ENCODE results near the gene PCTP.

PCTP gene

DNA sequence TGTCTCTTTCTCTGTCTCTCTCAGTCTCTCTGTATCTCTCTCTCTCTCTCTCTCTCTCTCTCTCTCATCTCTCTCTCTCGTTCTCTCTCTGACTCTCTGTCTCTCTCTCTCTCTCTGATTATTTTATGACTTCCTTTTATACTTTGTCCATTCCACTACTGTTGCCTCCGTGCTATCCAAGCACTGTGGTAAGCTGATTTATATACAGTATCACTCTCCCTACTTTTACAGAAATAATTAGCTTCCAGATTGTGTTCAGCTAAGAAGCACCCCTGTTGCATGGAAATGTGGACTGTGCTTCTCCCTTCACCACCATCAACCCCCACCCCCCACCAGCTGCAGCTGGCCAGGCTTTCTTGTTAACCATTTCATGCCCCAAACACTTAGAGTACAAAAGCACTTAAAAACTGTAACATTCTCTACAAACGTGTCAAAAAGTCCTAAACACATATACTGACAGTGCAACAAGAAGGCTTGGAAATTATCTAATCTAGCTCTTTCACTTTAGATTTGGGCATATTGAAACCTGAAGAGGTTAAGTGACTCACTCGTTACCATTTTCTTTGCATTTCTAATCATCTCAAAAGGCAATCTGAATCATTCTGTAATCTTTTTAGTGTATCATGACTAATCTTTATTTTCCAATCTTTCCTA is 16.6 kb upstream of the PCTP start:
- peaks cover 15 to 26% of the 10 kb centered on the region in 2 donors for H3K4me1 Mint-ChIP-seq
- H3K36me3 Mint-ChIP-seq = no peaks in the 10 kb centered on the region
- ATAC-seq (replicated peaks) = peak; percentile 38 to 48
- DNase-seq = no peak
- peaks cover 5 to 14% of the 10 kb centered on the region in 2 donors for H3K27me3 Mint-ChIP-seq
- no peak overlapping the region for H3K4me3 Mint-ChIP-seq
- peak overlapping the region; percentile 6 for H3K27ac Mint-ChIP-seq
- H3K9me3 Mint-ChIP-seq = no peaks in the 10 kb centered on the region

DNA sequence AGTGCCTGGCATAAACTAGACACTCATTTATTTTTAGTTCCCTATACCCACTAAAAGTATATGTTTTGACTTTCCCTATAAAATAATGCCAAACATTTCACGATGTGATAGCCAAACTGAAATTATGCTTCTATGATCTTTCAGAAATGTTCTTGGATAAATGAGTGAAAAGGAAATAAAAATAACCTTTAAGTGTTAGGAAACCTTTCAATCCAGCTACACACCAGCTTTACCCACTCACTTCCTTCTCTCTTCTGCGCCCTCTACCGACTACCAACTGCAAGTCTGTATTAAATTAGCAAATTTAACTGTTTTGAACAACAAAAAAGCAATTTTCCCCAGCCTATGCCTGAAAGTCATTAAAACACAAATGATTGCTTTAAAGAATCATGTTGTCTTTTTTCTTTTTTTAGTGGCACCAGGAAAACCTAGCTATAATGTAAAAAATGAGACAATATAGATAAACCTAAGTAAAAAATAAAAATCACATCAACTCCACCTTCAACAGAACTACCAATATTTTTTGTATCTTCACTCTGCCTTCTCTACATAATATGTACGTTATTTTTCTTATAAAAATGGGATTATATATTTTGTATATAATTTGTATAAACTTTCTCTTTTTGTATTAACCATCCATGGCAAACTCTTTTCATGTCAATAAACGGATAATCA is 15.0 kb upstream of the PCTP start:
- H3K27ac Mint-ChIP-seq = no peak overlapping the region
- H3K36me3 Mint-ChIP-seq = no peaks in the 10 kb centered on the region
- DNase-seq (peak; percentile 4), ATAC-seq (replicated peaks) (peak in 1 of 2 donors; percentile 59)
- peaks cover 5 to 18% of the 10 kb centered on the region in 2 donors for H3K27me3 Mint-ChIP-seq
- no peak overlapping the region for H3K4me3 Mint-ChIP-seq
- H3K4me1 Mint-ChIP-seq = peaks cover 15 to 26% of the 10 kb centered on the region in 2 donors
- no peaks in the 10 kb centered on the region for H3K9me3 Mint-ChIP-seq

DNA sequence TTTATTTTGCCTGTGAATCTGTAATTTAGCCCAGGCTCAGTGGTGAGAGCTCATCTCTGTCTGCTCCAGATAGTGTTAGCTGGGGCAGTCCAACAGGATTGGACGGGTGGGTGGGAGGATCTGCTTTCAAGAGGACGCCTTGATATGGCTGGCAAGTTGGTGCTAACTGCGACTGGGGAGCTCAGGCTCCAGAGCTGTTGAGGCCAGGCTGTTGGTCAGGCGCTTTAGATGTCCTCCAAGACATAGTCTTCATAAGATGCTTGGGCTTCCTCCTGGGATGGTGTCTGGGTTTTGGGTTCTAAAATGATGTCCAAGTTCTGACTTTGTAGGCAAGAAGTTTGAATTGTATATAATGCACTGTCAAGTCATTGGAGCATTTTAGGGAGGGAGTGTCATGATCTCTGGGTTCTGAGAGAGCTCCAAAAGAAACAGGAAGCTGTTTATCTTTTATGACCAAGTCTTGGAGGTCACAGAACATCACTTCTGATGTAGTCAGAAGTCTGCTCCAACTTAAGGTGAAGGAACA is 12.8 kb upstream of the PCTP start:
- Mint-ChIP-seq H3K27me3 (peaks cover 0 to 12% of the 10 kb centered on the region in 2 donors), H3K9me3 (no peaks in the 10 kb centered on the region), H3K4me1 (peaks cover 17 to 32% of the 10 kb centered on the region in 2 donors), H3K27ac (no peak overlapping the region), H3K36me3 (no peaks in the 10 kb centered on the region), H3K4me3 (no peak overlapping the region)
- ATAC-seq (replicated peaks) (peak in 1 of 2 donors; percentile 56), DNase-seq (no peak)

DNA sequence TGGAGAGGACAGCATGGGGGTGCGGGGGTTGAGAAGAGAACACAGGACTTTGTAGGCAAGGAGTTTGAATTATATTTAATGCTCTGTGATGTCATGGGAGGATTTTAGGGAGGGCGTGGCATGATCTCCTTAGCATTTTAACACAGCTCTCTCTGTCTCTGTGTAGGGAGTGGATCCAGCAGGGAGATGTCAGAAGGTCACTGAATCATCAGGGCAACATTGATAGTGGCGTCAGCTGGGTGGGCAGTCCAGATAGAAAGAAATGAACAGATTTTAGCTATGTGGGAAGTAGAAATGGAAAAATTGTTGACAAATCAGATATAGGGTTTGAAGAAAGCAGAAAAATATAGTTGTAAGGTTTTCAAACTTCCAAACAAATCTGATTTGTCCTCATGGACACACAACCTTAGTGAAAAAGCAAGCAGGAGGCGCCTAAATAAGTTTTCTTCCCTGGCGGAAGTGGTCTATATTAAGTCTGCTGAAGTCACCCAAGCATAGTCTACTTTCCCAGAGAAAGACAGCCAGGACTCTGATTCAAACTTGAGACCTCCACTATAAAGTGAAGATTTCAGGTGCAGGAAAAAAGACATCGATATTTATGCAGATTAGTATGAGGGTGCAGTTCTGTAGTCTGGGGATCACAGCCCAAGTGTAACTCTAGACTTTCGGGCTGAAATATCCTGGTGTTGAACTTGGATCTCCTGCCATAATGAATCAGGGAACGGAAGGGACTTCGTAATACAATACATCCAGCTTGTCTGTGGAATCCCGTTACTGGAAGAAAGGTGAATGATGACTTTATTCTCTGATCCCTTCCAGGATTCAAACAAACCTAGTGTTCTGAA is 10.1 kb upstream of the PCTP start:
- no peak overlapping the region for H3K4me3 Mint-ChIP-seq
- H3K27ac Mint-ChIP-seq = no peak overlapping the region
- ATAC-seq (replicated peaks) (no peak), DNase-seq (no peak)
- peaks cover 8 to 17% of the 10 kb centered on the region in 2 donors for H3K4me1 Mint-ChIP-seq
- peaks cover 6 to 8% of the 10 kb centered on the region in 2 donors for H3K27me3 Mint-ChIP-seq
- H3K9me3 Mint-ChIP-seq = no peaks in the 10 kb centered on the region
- H3K36me3 Mint-ChIP-seq = no peaks in the 10 kb centered on the region

DNA sequence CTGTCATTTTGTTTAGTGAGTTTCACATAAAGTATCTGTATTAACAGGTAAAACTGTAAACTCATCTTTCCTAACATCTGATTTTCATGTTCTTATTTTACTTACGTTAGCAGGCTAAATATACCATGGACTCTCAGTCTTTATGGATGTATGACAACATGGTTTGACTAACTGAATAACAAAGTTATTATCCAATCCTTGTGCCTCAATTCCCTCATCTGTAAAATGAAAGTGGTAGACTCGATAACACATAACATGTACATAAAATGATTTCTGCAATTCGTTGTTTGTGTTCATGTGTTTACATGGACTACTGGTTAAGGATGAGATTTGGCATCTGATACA is 9.5 kb upstream of the PCTP start:
- no peak overlapping the region for H3K27ac Mint-ChIP-seq
- DNase-seq = no peak
- ATAC-seq (replicated peaks) = no peak
- no peaks in the 10 kb centered on the region for H3K36me3 Mint-ChIP-seq
- H3K27me3 Mint-ChIP-seq = peaks cover 6 to 12% of the 10 kb centered on the region in 2 donors
- no peaks in the 10 kb centered on the region for H3K9me3 Mint-ChIP-seq
- H3K4me1 Mint-ChIP-seq = peaks cover 8 to 17% of the 10 kb centered on the region in 2 donors
- H3K4me3 Mint-ChIP-seq = no peak overlapping the region

DNA sequence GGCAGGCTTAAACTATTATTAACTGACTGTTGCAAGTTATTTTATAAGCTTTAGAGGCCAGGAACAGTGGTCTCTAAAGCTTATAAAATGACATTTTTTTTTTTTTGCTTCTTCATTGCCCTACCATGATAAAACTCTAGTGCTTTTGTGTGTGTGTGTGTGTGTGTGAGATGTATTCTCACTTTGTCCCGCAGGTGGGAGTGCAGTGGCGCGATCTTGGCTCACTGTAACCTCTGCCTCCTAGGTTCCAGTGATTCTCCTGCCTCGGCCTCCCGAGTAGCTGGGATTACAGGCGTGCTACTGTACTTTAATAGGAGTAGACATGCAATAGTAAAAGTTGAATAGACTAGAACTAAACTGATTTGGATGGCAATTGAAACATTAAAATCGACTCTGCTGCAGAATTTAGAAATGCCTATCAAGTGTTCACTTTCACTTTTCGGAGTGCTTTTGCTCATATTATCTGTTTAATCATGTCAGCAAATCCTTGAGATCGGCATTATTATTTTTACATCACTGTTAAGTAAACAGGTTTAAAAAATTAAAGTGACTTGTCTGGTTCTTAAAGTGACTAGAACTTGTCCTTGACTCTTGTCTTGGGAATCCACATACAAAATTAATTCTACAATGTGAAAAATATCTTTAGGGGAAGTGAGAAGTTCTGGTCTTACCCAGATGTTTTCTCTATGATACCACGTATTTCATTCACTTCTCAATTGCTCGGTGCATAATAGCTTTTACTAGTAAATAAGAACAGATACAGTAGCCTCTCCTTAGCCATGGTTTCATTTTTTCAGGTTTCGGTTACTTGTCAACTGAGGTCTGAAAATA is 8.4 kb upstream of the PCTP start:
- no peak overlapping the region for H3K4me3 Mint-ChIP-seq

DNA sequence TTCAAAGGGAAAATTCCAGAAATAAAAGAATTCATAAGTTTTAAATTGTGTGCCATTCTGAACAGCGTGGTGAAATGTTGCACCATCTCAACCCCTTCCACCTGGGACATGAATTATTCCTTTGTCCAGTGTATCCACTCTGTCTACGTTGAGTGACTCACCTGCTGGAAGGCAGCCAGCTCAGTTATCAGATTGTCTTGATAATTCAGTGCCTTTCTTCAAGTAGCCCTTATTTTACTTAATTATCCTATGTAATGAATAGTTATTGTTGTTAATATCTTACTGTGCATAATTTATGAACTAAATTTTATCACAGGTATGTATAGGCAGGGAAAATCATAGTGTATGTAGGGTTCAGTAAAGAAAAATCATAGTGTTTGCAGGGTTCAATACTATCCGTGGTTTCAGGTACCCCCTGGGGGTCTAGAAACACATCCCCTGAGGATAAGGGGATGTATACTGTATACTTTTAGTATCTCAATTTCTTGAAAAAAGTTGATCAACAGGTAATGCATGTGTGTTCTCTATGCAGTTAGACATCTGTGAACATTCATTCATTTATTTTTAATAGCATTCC is 7.7 kb upstream of the PCTP start:
- H3K36me3 Mint-ChIP-seq = peaks cover 0 to 1% of the 10 kb centered on the region in 2 donors
- H3K4me3 Mint-ChIP-seq = no peak overlapping the region
- H3K27me3 Mint-ChIP-seq = peaks cover 11 to 21% of the 10 kb centered on the region in 2 donors
- ATAC-seq (replicated peaks) (peak; percentile 25 to 34), DNase-seq (no peak)
- H3K9me3 Mint-ChIP-seq = no peaks in the 10 kb centered on the region
- H3K27ac Mint-ChIP-seq = no peak overlapping the region
- H3K4me1 Mint-ChIP-seq = peaks cover 4 to 12% of the 10 kb centered on the region in 2 donors

More for the DNA sequence above, 8.4 kb upstream of the PCTP start:
- H3K27me3 Mint-ChIP-seq = peaks cover 6 to 17% of the 10 kb centered on the region in 2 donors
- no peaks in the 10 kb centered on the region for H3K9me3 Mint-ChIP-seq
- H3K27ac Mint-ChIP-seq = no peak overlapping the region
- DNase-seq (no peak), ATAC-seq (replicated peaks) (peak; percentile 90 to 94)
- H3K36me3 Mint-ChIP-seq = no peaks in the 10 kb centered on the region
- peaks cover 8 to 17% of the 10 kb centered on the region in 2 donors for H3K4me1 Mint-ChIP-seq

DNA sequence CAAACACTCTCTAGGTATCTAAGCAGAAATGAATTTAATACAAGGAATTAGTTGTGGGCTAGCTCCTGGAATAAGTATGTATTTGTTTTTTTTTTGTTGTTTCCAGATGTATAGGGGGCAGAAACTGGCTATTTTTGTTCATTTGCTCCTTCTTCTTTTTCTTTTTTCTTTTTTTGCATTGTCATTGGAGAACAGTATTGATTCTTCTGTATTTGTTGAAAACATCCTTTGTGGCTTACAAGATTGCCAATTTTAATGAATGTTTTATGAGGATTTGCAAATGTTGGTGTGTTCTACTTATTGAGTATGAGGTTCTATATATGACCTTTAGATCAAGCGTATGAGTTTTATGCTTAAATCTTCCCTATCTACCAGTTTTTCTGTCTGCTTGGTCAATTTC is 5.6 kb upstream of the PCTP start:
- Mint-ChIP-seq H3K27me3 (peaks cover 14 to 23% of the 10 kb centered on the region in 2 donors), H3K36me3 (peaks cover 0 to 1% of the 10 kb centered on the region in 2 donors), H3K9me3 (no peaks in the 10 kb centered on the region), H3K27ac (no peak overlapping the region), H3K4me3 (no peak overlapping the region), H3K4me1 (peaks cover 2 to 9% of the 10 kb centered on the region in 2 donors)
- no peak for DNase-seq
- ATAC-seq (replicated peaks) = no peak

DNA sequence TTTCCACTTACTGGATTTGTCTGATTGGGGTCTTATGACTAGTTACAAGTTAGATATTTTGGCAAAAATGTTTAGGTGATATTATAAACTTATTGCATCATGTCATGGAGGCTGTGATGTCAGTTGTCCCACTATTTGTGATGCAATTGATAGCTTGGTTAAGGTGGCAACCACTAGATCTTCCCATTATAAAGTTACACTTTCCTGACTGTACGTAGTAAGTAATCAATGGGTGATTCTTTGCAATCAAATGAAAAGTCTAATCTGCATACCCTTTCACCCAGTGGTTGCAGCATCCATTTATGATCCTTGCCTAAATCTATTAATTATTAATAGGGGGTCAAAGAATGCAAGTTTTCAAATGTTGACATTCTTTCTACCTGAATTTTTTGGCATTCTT is 4.4 kb upstream of the PCTP start:
- peaks cover 7 to 17% of the 10 kb centered on the region in 2 donors for H3K4me1 Mint-ChIP-seq
- peaks cover 0 to 1% of the 10 kb centered on the region in 2 donors for H3K36me3 Mint-ChIP-seq
- no peaks in the 10 kb centered on the region for H3K9me3 Mint-ChIP-seq
- H3K4me3 Mint-ChIP-seq = no peak overlapping the region
- H3K27ac Mint-ChIP-seq = no peak overlapping the region
- ATAC-seq (replicated peaks) (no peak), DNase-seq (no peak)
- H3K27me3 Mint-ChIP-seq = peaks cover 14 to 19% of the 10 kb centered on the region in 2 donors

DNA sequence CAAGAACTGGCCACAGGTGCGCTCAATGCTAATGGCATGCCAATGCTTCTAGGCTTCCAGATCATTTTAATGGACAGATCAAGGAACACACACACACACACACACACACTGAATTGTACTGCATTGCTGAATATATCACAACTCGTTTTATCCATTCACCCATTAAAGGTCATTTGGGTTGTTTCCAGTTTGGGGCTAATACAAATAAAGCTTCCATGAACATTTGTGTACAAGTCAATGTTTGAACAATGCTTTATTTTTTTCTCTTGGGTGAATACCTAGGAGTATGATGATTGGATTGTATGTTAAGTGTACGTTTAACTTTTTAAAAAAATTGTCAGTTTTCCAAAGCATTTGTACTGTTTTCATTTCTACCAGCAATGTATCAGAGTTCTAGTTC is 3.6 kb upstream of the PCTP start:
- Mint-ChIP-seq H3K4me1 (peaks cover 11 to 20% of the 10 kb centered on the region in 2 donors), H3K36me3 (peaks cover 0 to 1% of the 10 kb centered on the region in 2 donors), H3K4me3 (no peak overlapping the region), H3K27me3 (peaks cover 14 to 19% of the 10 kb centered on the region in 2 donors), H3K27ac (no peak overlapping the region), H3K9me3 (no peaks in the 10 kb centered on the region)
- ATAC-seq (replicated peaks) (no peak), DNase-seq (no peak)

DNA sequence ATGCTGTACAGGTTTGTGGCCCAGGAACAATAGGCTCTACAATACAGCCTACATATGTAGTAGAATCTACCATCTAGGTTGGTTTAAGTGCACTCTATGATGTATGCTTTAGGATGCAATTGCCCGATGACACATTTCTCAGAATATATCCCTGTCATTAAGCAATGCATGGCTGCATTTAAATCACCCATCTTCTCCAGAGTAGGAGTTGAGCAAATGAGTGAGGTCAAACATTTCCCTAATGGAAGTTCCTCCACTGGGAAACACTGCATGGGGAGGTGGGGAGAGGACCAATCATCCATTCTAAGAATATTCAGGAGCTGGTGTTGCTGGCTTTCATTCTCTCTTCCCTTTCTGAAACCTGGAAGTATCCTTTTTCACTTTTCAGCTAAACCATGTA is 2.0 kb upstream of the PCTP start:
- H3K27me3 Mint-ChIP-seq = peaks cover 14 to 19% of the 10 kb centered on the region in 2 donors
- H3K36me3 Mint-ChIP-seq = peaks cover 1 to 2% of the 10 kb centered on the region in 2 donors
- peaks cover 11 to 12% of the 10 kb centered on the region in 2 donors for H3K4me1 Mint-ChIP-seq
- no peaks in the 10 kb centered on the region for H3K9me3 Mint-ChIP-seq
- DNase-seq = no peak
- H3K4me3 Mint-ChIP-seq = no peak overlapping the region
- no peak for ATAC-seq (replicated peaks)
- H3K27ac Mint-ChIP-seq = no peak overlapping the region

DNA sequence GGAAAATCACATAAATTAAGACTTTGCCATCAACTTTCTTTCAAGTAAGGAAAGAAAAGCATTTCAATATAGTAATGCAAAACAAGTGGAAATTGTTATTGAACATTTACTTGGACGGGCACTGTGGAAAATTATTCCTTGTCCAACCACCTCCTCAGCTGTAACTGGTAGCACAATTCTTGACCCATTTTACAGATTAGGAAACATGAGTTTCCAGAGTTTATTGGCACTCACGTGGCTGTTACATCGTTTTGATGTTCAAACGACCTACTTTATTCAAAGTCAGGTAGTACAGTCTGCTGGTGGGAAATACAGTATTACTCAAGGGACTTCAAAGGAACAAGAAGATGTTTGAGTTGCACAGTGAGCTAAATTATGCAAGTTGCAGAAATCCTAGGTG is 866 bp upstream of the PCTP start:
- no peaks in the 10 kb centered on the region for H3K9me3 Mint-ChIP-seq
- no peak overlapping the region for H3K4me3 Mint-ChIP-seq
- H3K36me3 Mint-ChIP-seq = peaks cover 1 to 4% of the 10 kb centered on the region in 2 donors
- ATAC-seq (replicated peaks) = no peak
- DNase-seq = no peak
- H3K27ac Mint-ChIP-seq = no peak overlapping the region
- peaks cover 14 to 19% of the 10 kb centered on the region in 2 donors for H3K27me3 Mint-ChIP-seq
- H3K4me1 Mint-ChIP-seq = peaks cover 11 to 12% of the 10 kb centered on the region in 2 donors

DNA sequence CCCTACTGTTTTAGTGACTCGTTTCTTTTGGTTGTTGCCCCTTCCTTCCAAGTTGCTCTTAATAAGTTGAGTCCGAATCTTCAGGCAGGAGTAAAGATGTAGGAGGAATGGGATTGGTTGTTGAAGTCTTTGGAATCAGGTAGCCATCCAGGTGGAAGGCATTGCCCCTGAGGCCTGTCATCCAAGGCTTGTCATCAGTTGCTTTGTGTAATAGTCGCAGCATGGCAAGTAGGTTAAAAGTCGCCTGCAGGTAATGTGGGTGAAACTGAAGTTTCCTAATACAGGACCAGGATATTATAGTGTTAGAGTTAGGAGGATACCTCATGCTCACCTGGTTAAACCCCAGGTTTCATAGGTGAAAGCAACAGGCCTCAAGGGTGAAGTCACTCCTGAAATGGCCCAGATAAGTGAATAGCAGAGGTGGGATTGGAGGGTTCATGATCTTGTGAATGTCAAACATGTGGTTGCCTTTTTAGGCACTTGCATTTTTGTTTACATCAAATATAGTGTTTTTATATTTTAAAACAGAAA is 934 bp downstream of the PCTP start:
- Mint-ChIP-seq H3K27me3 (peaks cover 8 to 10% of the 10 kb centered on the region in 2 donors), H3K27ac (peak overlapping the region; percentile 47), H3K4me3 (peak overlapping the region; percentile 74 to 90), H3K4me1 (peaks cover 11 to 12% of the 10 kb centered on the region in 2 donors), H3K9me3 (no peaks in the 10 kb centered on the region), H3K36me3 (peaks cover 1 to 4% of the 10 kb centered on the region in 2 donors)
- DNase-seq (no peak), ATAC-seq (replicated peaks) (no peak)

Measured in stimulated activated naive B cell treated with anti-CD40 and anti-IgM and Interleukin-4, amounts not matched to agents 10 μg/mL and 1 μg/mL and 100 μg/mL, for 72 hours (primary cell).